GM18502 (cell line): ENCODE results near the gene KCTD1.
A peak's percentile ranks its signal among the peaks of the same experiment; 100 is the strongest.

Experiments
- ATAC-seq: cut with Tn5 transposase; IDR thresholded peaks from one replicate; pipeline ENCODE4 v1.9.1; 2021; ENCODE audit warnings: mild to moderate bottlenecking; ENCODE audit not compliant: unreplicated experiment, poor library complexity

KCTD1 gene

GRCh38 chr18:26406854-26407517 is 141.4 kb downstream of the KCTD1 start:
- ATAC-seq: no peak

- ATAC-seq: no peak
Measured at GRCh38 chr18:26406324-26406723, 142.0 kb downstream of the KCTD1 start.

- peak; percentile 86 for ATAC-seq
Measured at GRCh38 chr18:26405190-26405801, 143.1 kb downstream of the KCTD1 start.
